Measurements from ENCODE around the gene ACVRL1.

GRCh38 chr12:51863363-51863932 lies 43.9 kb upstream of the ACVRL1 start:
- no peak for TF ChIP-seq CTCF (IDR thresholded peaks at IDR 0.05)
- no peak for TF ChIP-seq POLR2AphosphoS5 (IDR thresholded peaks at IDR 0.05; ENCODE audit: low read depth, low read length)
- no peak for TF ChIP-seq REST (IDR thresholded peaks at IDR 0.05; ENCODE audit: insufficient read depth in 1 of 2, low read depth in 2 of 2, low read length in 1 of 2)

Measured in Panc1 (cell line).